Activated CD4-positive, alpha-beta T cell treated with anti-CD3 and anti-CD28 coated beads, Interleukin-2, amount 50 U/mL, for 16 hours (primary cell): Measurements from ENCODE around the gene RPS3A.
"Not testable (repeated sequence)": the region's sequence is repeated elsewhere in the genome, so short reads cannot be mapped to it uniquely, and the experiment has no call there.

Source experiments
- DNase-seq: peaks from one replicate; pipeline ENCODE4 v3.0.0-alpha.2; 2020

The RPS3A gene

GRCh38 chr4:151099229-151099975 is at the start of gene RPS3A:
TSS of gene RPS3A (plus strand) at chr4:151099628. CDS start at chr4:151099653, 25 bp downstream.
- peak; percentile 99 for DNase-seq

DNA sequence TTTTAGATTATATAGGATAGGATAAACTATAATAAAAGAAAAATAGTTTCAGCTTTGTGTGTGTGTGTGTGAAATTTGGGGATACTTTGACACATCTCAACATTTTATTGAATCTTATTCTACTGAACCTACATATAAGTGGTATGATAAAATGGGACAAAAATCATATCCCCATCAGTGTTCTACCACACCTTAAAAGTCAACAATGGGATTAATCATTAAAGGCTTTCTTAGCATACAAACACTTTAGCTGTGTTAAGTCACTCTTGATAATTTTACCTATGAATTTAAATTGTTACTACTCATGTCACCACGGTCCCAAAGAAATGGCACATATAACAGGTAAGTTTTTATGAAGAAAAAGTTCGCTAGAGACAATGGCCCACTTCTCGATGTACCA is 46.6 kb upstream of the RPS3A start:
- DNase-seq, result no peak

DNA sequence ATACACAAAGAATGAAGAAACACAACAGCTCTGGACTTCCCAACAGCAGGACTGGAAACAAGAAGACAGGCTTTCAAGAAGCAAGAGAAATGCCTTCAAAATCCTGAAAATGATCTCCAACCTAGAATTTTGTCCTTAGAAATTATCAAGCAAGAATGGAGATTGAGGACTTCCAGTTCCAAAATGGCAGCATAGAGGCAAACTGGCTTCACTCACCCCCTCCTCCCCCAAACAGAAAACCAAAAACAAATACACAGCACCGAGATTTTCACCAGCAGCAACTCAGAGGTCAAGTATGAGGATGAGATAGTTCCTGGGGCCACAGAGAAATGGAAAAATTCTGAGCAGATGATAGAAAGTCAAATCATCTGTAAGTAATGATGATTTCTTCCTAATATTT is 43.9 kb upstream of the RPS3A start:
- DNase-seq, result no peak

DNA sequence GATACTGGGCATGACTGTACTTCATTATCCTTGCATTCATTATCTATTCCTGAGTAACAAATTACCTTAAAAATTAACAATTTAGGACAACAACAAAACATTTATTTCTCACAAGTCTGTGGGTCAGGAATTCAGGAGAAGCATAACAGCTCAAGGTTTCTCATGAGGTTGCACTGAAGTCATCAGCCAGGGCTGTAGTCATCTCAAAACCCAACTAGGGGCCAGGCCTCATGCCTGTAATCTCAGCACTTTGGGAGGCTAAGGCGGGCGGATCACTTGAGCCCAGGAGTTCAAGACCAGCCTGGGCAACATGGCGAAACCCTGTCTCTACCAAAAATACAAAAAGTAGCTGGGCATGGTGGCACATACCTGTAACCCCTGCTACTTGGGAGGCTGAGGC is 36.3 kb upstream of the RPS3A start:
- DNase-seq, result peak; percentile 14

- no peak for DNase-seq
Observed at GRCh38 chr4:151067316-151067970, 32.0 kb upstream of the RPS3A start.

- DNase-seq, result no peak
Observed at GRCh38 chr4:151074416-151074916, 25.0 kb upstream of the RPS3A start.

DNA sequence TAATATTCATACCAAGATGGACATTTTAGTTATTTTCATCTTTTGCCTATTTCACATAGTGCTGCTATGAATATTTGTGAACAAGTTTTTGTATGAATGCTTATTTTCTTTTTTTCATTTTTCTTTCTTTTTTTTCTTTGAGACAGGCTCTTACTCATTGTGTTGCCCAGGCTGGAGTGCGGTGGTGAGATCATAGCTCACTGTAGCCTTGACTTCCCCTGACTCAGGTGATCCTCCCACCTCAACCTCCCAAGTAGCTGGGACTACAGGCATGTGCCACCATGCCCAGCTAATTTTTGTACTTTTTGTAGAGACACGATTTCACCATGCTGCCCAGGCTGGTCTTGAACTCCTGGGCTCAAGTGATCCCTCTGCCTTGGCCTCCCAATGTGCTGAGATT is 21.4 kb upstream of the RPS3A start:
- DNase-seq, result not testable (repeated sequence)

- DNase-seq, result no peak
Observed at GRCh38 chr4:151087467-151087866, 12.0 kb upstream of the RPS3A start.

GRCh38 chr4:151091047-151091446 is 8.4 kb upstream of the RPS3A start:
- DNase-seq, result no peak

GRCh38 chr4:151092488-151092887 is 6.9 kb upstream of the RPS3A start:
- no peak for DNase-seq

- DNase-seq, result no peak
Observed at GRCh38 chr4:151093203-151093602, 6.2 kb upstream of the RPS3A start.

DNA sequence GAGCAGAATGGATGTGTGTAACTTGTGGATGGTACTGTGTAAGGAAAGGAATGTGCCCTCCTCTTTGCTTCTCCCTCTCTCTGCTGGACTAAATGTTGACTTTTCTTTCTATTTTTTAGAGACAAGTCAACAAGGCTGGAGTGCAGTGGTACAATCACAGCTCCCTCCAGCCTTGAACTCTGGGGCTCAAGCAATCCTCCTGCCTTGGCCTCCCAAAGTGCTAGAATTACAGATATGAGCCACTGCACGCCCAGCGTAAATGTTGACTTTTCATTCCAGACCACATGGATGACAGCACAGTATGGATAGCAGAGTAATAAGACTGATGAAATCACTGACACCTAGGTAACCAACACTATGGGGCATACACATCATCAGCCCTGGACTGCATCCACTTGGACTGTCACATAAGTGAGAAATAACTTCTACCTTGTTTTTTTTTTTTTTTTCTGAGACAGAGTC is 5.1 kb upstream of the RPS3A start:
- no peak for DNase-seq

DNA sequence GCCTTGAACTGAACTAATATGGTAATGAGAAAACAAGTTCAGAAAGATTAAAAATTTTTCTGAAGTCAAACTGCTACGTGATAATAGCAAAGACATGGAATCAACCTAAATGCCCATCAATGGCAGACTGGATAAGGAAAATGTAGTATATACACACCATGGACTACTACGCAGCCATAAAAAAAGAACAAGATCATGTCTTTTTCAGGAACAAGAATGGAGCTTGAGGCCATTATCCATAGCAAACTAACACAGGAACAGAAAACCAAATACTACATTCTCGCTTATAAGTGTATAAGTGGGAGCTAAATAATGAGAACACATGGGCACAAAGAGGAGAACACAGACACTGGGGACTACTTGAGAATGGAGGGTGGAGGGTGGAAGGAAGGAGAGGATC is 4.3 kb upstream of the RPS3A start:
- DNase-seq, result no peak

DNA sequence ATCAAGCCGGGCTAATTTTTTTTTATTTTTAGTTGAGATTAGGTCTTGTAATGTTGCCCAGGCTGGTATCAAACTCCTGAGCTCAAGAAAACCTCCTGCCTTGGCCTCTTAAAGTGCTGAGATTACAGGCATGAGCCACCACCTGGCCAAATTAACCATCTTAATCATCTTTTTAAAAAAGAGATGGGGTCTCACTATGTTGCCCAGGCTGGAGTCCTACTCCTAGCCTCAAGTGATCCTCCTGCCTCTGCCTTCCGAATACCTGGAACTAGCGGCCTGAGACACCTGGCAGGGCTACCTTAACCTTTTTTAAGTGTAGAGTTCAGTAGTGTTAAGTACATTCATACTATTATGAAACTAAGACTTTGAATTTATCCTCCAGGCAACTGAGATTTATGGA is 1.7 kb upstream of the RPS3A start:
- no peak for DNase-seq

DNA sequence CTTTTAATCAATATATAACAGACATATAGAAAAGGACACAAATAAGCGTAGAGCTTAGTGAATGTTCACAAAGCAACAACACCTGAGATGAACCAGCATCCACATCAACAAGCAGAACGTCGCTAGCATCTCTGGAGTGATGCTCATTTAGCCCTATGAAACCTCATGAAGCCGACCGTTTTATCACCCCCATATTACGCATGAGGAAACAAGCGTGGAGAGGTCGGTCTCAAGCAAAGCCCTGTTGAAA is 524 bp upstream of the RPS3A start:
- DNase-seq, result no peak

- DNase-seq, result no peak
Observed at GRCh38 chr4:151099976-151100417, 569 bp downstream of the RPS3A start.

- no peak for DNase-seq
Observed at GRCh38 chr4:151100531-151100930, 1.1 kb downstream of the RPS3A start.

- DNase-seq, result no peak
Observed at GRCh38 chr4:151103758-151104157, 4.3 kb downstream of the RPS3A start.

DNA sequence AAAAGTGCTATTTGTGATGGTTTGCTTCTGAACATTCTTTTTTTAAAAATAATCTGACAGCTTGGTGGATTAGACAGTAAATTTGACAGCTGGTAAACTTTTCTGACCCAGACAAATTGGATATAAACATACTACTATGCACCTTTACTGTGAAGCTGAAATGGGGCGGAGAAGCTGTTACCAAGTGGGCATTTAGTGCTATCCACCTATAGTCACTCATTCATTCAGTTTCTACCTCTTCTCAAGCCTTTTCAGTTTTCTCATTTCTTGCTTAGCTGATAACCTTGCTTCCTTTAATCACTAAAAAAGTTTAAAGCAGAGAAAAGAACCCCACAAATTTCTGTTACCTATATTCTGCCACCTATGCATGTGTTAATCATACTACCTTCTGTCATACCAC is 5.2 kb downstream of the RPS3A start:
- no peak for DNase-seq

- no peak for DNase-seq
Observed at GRCh38 chr4:151105454-151106032, 6.1 kb downstream of the RPS3A start.

- no peak for DNase-seq
Observed at GRCh38 chr4:151107063-151107462, 7.6 kb downstream of the RPS3A start.

DNA sequence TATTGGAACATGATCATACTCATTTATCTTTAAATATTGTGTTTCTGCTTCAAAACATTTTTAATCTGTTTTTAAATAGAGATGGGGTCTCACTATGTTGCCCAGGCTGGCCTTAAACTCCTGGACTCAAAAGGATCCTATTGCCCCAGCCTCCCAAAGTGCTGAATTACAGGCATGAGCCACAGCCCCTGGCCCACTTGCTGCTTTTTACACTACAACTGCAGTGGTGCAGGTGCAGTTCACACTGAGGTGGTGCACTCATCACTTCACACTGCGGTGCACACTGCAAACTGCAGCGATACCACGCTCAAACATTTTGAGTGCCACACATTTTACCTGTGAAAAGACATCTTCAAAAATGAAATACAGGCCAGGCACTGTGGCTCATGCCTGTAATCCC is 10.8 kb downstream of the RPS3A start:
- DNase-seq, result no peak

GRCh38 chr4:151114338-151114737 is 14.9 kb downstream of the RPS3A start:
- no peak for DNase-seq

GRCh38 chr4:151114986-151115385 is 15.6 kb downstream of the RPS3A start:
- no peak for DNase-seq
